ENCODE data around the gene ANHX. TPM values are rescaled to one million over a fixed set of nuclear protein-coding genes. Genes with fewer than 3 reads are reported as not detected.

The ANHX gene
- total RNA-seq: not detected in 2 replicates

GRCh38 chr12:133235401-133236112 is at the start of gene ANHX:
TSS of gene ANHX (minus strand) at chr12:133235877. CDS start at chr12:133234356, 1,521 bp downstream.

GRCh38 chr12:133181238-133181959 is 54.3 kb downstream of the ANHX start, which contains the start of gene ZNF268:
TSS of gene ZNF268 (plus strand) at chr12:133181495. CDS start at chr12:133181998, 503 bp downstream.

Other genes with a start within 250 kb of the ANHX start
- 10.4 and 16.3 TPM in 2 replicates for gene ZNF26, start 249.5 kb downstream of the ANHX start, total RNA-seq
- 26.0 and 29.6 TPM in 2 replicates for gene ZNF84, start 198.4 kb downstream of the ANHX start, total RNA-seq
- gene ZNF140, start 155.0 kb downstream of the ANHX start, total RNA-seq: 25.7 and 27.3 TPM in 2 replicates
- 1.2 and 1.4 TPM in 2 replicates for gene ZNF891, start 105.6 kb downstream of the ANHX start, total RNA-seq
- gene ZNF10, start 105.2 kb downstream of the ANHX start, total RNA-seq: 10.8 and 12.4 TPM in 2 replicates
- 30.5 and 32.6 TPM in 2 replicates for gene ZNF268, start 54.4 kb downstream of the ANHX start, total RNA-seq

Measured in smooth muscle cell of the pulmonary artery (primary cell).